K562 (cell line): ENCODE results near the gene RAB3C. TPM values are rescaled to one million over a fixed set of nuclear protein-coding genes. Genes with fewer than 3 reads are reported as not detected.

ENCODE experiments used
- ATAC-seq: fragments of 200-7000 bp; cut with Tn5 transposase; 3 replicates; pipeline ENCODE4 v1.9.1; 2020; ENCODE audit warnings: moderate library complexity
- BruUV-seq: library from RNA; stranded (reverse); fragments of 400-500 nt; replicated peaks from 2 replicates; lab custom pipeline; 2021; lab: Mats Ljungman, UMichigan
- CTCF ChIA-PET: fragments of 300-600 bp; formaldehyde crosslinking; extraction: SDS; loops from one replicate; lab custom pipeline; 2021; ENCODE audit warnings: low intra/inter-chr PET ratio; lab: Yijun Ruan, JAX
- POLR2A ChIA-PET: fragments of 300-600, 350-650 bp; sonication (Branson Sonifier 250); formaldehyde crosslinking; extraction: SDS; loops from one replicate; lab custom pipeline; 2021; ENCODE audit warnings: antibody characterized with exemption, inconsistent platforms; lab: Yijun Ruan, JAX
- DNase-seq, 4 experiments: peaks; one replicate each; pipeline versions ENCODE4 v3.0.0 to v3.0.0-alpha.2; 2011 to 2018; ENCODE audit warnings: low spot score in 3 of 4, mixed read lengths in 3 of 4; ENCODE audit errors: extremely low read depth in 1 of 4
- FAIRE-seq: peaks from 2 replicates; lab custom pipeline; 2011; peaks lifted over from hg19 to GRCh38; lab: Jason Lieb, UNC
- H2AFZ ChIP-seq: 2 replicates; pipeline ENCODE4 v1.6.0; 2011; ENCODE audit warnings: low read depth, low read length, control low read depth, inconsistent platforms
- H3K27ac ChIP-seq: fragments of 200-600 bp; 3 replicates; pipeline ENCODE4 v1.8.0; 2011; ENCODE audit warnings: low read depth, mild to moderate bottlenecking, control low read depth, inconsistent platforms, low read length, moderate library complexity, mixed read lengths; ENCODE audit errors: extremely low read depth
- H3K27me3 ChIP-seq, 2 experiments: fragments of 300-600 bp in 1 of 2; 2 replicates in 1 of 2; 3 replicates in 1 of 2; pipeline versions ENCODE4 v1.6.0 to v1.8.0; 2011; ENCODE audit warnings: inconsistent platforms in 2 of 2, low read length in 2 of 2, mild to moderate bottlenecking in 1 of 2, mixed read lengths in 1 of 2, moderate library complexity in 1 of 2; ENCODE audit not compliant: control insufficient read depth in 2 of 2, insufficient read depth in 2 of 2
- H3K36me3 ChIP-seq: fragments of 300-600 bp; 3 replicates; pipeline ENCODE4 v1.8.0; 2011; ENCODE audit warnings: mild to moderate bottlenecking, low read length, inconsistent platforms; ENCODE audit not compliant: control insufficient read depth, insufficient read depth
- H3K4me1 ChIP-seq, 2 experiments: fragments of 200-600 bp in 1 of 2; replicated peaks in 1 of 2; 2 replicates in 1 of 2; 3 replicates in 1 of 2; pipeline versions ENCODE4 v1.5.1 to v1.8.0; 2011; ENCODE audit warnings: inconsistent platforms in 2 of 2, low read length in 2 of 2, mild to moderate bottlenecking in 1 of 2, mixed read lengths in 1 of 2, moderate library complexity in 1 of 2; ENCODE audit not compliant: control insufficient read depth in 2 of 2, insufficient read depth in 2 of 2
- H3K4me2 ChIP-seq: 2 replicates; pipeline ENCODE4 v1.6.1; 2011; ENCODE audit warnings: low read length, control low read depth, inconsistent platforms, mixed read lengths; ENCODE audit not compliant: insufficient read depth
- H3K4me3 ChIP-seq: fragments of 200-600 bp; sonication (generic), shearing (Covaris generic); 2 replicates; pipeline ENCODE4 v1.5.1; 2016; ENCODE audit warnings: control low read depth, inconsistent platforms
- H3K79me2 ChIP-seq: fragments of 200-600 bp; 3 replicates; pipeline ENCODE4 v1.8.0; 2011; ENCODE audit warnings: low read length, inconsistent platforms; ENCODE audit not compliant: control insufficient read depth, insufficient read depth
- H3K9ac ChIP-seq, 2 experiments: 2 replicates each; pipeline versions ENCODE4 v1.6.0 to v1.6.1; 2011; ENCODE audit warnings: low read depth in 2 of 2, low read length in 2 of 2, control low read depth in 1 of 2, inconsistent platforms in 1 of 2, mild to moderate bottlenecking in 1 of 2, mixed read lengths in 1 of 2; ENCODE audit not compliant: insufficient read depth in 1 of 2
- H3K9me1 ChIP-seq: one replicate; pipeline ENCODE4 v1.6.0; 2011; ENCODE audit warnings: inconsistent platforms, mild to moderate bottlenecking, low read length, moderate library complexity; ENCODE audit not compliant: control insufficient read depth, insufficient read depth
- H3K9me3 ChIP-seq: replicated peaks from 2 replicates; pipeline ENCODE4 v1.5.1; 2011; ENCODE audit warnings: low read depth, low read length, inconsistent platforms; ENCODE audit not compliant: control insufficient read depth, insufficient read depth
- H4K20me1 ChIP-seq: replicated peaks from 2 replicates; pipeline ENCODE4 v1.6.1; 2011; ENCODE audit warnings: low read length, inconsistent platforms, mixed read lengths; ENCODE audit not compliant: control insufficient read depth, insufficient read depth
- CBX5 ChIP-seq: IDR thresholded peaks from 2 replicates; pipeline ENCODE4 v1.6.1; 2014; ENCODE audit warnings: low read depth, borderline replicate concordance
- GATA2 ChIP-seq: sonication (generic); formaldehyde crosslinking; IDR thresholded peaks from 2 replicates; pipeline ENCODE4 v1.4.0; 2020; ENCODE audit warnings: mild to moderate bottlenecking, missing genetic modification reagents
- HSF4 ChIP-seq: fragments of 250-450 bp; sonication (Bioruptor Pico); IDR thresholded peaks from 2 replicates; pipeline ENCODE4 v2.1.2; 2022; ENCODE audit warnings: mild to moderate bottlenecking, moderate library complexity, borderline replicate concordance
- SFPQ ChIP-seq: fragments of 200-400 bp; formaldehyde crosslinking; IDR thresholded peaks from 2 replicates; pipeline ENCODE4 v1.6.1; 2017; ENCODE audit warnings: mild to moderate bottlenecking, low read depth, low read length, moderate library complexity
- STAT5B ChIP-seq: fragments of 250-450 bp; sonication (Bioruptor Pico); IDR thresholded peaks from 2 replicates; pipeline ENCODE4 v1.8.0; 2021; ENCODE audit warnings: mild to moderate bottlenecking, inconsistent platforms
- TBL1XR1 ChIP-seq, 2 experiments: IDR thresholded peaks; 2 replicates each; pipeline ENCODE4 v1.6.1; 2012; ENCODE audit warnings: improper control_type of control experiment in 2 of 2, low read length in 2 of 2, mild to moderate bottlenecking in 1 of 2
- YBX1 ChIP-seq: fragments of 450-650 bp; IDR thresholded peaks from 2 replicates; pipeline ENCODE4 v1.7.1; 2016; ENCODE audit warnings: mild to moderate bottlenecking
- ZBTB17 ChIP-seq: fragments of 450-650 bp; formaldehyde crosslinking; IDR thresholded peaks from 2 replicates; pipeline ENCODE4 v1.4.0; 2020; ENCODE audit warnings: mild to moderate bottlenecking
- ZNF121 ChIP-seq: sonication (generic); formaldehyde crosslinking; conservative IDR thresholded peaks from 2 replicates; pipeline ENCODE4 v1.8.0; 2022; ENCODE audit warnings: missing genetic modification reagents
- ZNF551 ChIP-seq: fragments of 250-450 bp; sonication (Bioruptor Pico); IDR thresholded peaks from 2 replicates; pipeline ENCODE4 v1.5.0; 2021; ENCODE audit warnings: mild to moderate bottlenecking, moderate library complexity
- WGBS: fragments of 100-300 bp; shearing (Covaris generic); methylation state at CpG from one replicate; pipeline ENCODE4 v1.1.6; 2016; ENCODE audit warnings: low coverage, mixed read lengths; ENCODE audit not compliant: insufficient coverage; ENCODE audit errors: missing lambda C conversion rate; 5-methylcytosine and 5-hydroxymethylcytosine counted together
- in situ Hi-C: fragments of 300-500 bp; cut with MboI; formaldehyde crosslinking; loops from 4 replicates; pipeline ENCODE4 v1.15.0; 2018; ENCODE audit warnings: inconsistent platforms, mixed read lengths
- intact Hi-C: fragments of 100-400 bp; cut with micrococcal nuclease; formaldehyde crosslinking; loops from 2 replicates; pipeline ENCODE4 v1.14.2; 2022
- polyA plus RNA-seq, 8 experiments: library from polyadenylated mRNA; depleted of rRNA in 4 of 8; stranded (reverse) in 5 of 8; unstranded in 3 of 8; fragments of >200 nt; fragmentation: Nextera tagmentation in 2 of 8; fragmentation: Illumina TruSeq in 1 of 8; extraction: Ambion mirVana in 2 of 8; extraction: Trizol in 1 of 8; gene quantifications; 2 replicates each; pipeline versions ENCODE4 v1.2.1 to v1.2.3, GENCODE V29; 2011 to 2014; ENCODE audit warnings: inconsistent platforms in 1 of 8, missing spikeins in 1 of 8
- total RNA-seq, 7 experiments: library from RNA; depleted of rRNA in 6 of 7; stranded (reverse); fragments of >200 nt in 6 of 7; fragmentation: Illumina TruSeq in 2 of 7; extraction: Trizol in 2 of 7; gene quantifications; 2 replicates each; pipeline versions ENCODE4 v1.2.1 to v1.2.3, GENCODE V29; 2011 to 2021; ENCODE audit warnings: low replicate concordance in 1 of 7
- TF ChIP-seq, protein P1 (sequence below): fragments of 450-650 bp; IDR thresholded peaks from 2 replicates; pipeline ENCODE4 v1.6.1; 2016; ENCODE audit warnings: low read depth

The RAB3C gene
- total and polyA plus RNA-seq, 9 of the 15 experiments (the other 6 are each of a cell fraction or from before 2014, with no cell fraction given), result not detected

DNA sequence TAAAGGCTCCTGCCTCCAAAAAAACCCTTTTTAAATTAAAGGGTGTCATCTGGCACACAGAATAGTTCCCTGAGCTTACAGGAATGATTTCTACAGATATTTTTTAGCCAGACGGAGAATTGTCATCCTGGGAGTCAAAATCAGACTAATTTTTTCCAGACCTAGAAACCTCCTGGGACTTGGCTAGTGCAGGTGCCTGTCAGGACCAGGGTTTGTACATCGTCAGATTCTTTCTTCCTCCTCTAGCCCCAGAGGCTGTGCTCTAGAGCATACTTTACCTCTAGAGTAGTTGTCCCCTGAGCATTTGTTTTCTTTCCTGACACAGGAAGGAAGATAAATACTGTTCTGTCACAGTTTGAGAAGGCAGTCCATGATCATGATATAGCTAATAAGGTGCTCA lies 52.5 kb downstream of the RAB3C start (continued):
- TF ChIP-seq STAT5B (CRISPR knock-in tag) (no peak), TBL1XR1 (IDR thresholded peaks at IDR 0.05; ENCODE audit: low read length in 2 of 2) (no peak), ZBTB17 (CRISPR knock-in tag) (no peak)

- ChIA-PET CTCF (no interaction called here), POLR2A (no interaction called here)
- BruUV-seq, result no TSS peak
- H3K27me3 ChIP-seq, result no peaks in the 10 kb centered on the region
- no peak overlapping the region for H3K4me3 ChIP-seq
- H3K27ac ChIP-seq, result no peak overlapping the region
- no peak overlapping the region for H2AFZ ChIP-seq
- 0% methylated on average over 3 of the region's 3 CpGs for WGBS
- no peaks in the 10 kb centered on the region for H3K4me1 ChIP-seq
- no peaks in the 10 kb centered on the region for H3K9me1 ChIP-seq
- H4K20me1 ChIP-seq, result no peaks in the 10 kb centered on the region
- intact Hi-C loops (no loop called here), in situ Hi-C loops (no loop called here)
- H3K9me3 ChIP-seq, result no peaks in the 10 kb centered on the region
- H3K79me2 ChIP-seq, result no peaks in the 10 kb centered on the region
- no peaks in the 10 kb centered on the region for H3K36me3 ChIP-seq
- no peak overlapping the region for H3K9ac ChIP-seq
- no peak for FAIRE-seq
- no peak for DNase-seq
- no peak overlapping the region for H3K4me2 ChIP-seq
- ATAC-seq, result no peak
- TF ChIP-seq ZNF121 (no peak), YBX1 (no peak), HSF4 (CRISPR knock-in tag) (no peak), GATA2 (CRISPR knock-in tag) (no peak), CBX5 (no peak), SFPQ (no peak), ZNF551 (CRISPR knock-in tag) (no peak)
- TF ChIP-seq, protein P1, sequence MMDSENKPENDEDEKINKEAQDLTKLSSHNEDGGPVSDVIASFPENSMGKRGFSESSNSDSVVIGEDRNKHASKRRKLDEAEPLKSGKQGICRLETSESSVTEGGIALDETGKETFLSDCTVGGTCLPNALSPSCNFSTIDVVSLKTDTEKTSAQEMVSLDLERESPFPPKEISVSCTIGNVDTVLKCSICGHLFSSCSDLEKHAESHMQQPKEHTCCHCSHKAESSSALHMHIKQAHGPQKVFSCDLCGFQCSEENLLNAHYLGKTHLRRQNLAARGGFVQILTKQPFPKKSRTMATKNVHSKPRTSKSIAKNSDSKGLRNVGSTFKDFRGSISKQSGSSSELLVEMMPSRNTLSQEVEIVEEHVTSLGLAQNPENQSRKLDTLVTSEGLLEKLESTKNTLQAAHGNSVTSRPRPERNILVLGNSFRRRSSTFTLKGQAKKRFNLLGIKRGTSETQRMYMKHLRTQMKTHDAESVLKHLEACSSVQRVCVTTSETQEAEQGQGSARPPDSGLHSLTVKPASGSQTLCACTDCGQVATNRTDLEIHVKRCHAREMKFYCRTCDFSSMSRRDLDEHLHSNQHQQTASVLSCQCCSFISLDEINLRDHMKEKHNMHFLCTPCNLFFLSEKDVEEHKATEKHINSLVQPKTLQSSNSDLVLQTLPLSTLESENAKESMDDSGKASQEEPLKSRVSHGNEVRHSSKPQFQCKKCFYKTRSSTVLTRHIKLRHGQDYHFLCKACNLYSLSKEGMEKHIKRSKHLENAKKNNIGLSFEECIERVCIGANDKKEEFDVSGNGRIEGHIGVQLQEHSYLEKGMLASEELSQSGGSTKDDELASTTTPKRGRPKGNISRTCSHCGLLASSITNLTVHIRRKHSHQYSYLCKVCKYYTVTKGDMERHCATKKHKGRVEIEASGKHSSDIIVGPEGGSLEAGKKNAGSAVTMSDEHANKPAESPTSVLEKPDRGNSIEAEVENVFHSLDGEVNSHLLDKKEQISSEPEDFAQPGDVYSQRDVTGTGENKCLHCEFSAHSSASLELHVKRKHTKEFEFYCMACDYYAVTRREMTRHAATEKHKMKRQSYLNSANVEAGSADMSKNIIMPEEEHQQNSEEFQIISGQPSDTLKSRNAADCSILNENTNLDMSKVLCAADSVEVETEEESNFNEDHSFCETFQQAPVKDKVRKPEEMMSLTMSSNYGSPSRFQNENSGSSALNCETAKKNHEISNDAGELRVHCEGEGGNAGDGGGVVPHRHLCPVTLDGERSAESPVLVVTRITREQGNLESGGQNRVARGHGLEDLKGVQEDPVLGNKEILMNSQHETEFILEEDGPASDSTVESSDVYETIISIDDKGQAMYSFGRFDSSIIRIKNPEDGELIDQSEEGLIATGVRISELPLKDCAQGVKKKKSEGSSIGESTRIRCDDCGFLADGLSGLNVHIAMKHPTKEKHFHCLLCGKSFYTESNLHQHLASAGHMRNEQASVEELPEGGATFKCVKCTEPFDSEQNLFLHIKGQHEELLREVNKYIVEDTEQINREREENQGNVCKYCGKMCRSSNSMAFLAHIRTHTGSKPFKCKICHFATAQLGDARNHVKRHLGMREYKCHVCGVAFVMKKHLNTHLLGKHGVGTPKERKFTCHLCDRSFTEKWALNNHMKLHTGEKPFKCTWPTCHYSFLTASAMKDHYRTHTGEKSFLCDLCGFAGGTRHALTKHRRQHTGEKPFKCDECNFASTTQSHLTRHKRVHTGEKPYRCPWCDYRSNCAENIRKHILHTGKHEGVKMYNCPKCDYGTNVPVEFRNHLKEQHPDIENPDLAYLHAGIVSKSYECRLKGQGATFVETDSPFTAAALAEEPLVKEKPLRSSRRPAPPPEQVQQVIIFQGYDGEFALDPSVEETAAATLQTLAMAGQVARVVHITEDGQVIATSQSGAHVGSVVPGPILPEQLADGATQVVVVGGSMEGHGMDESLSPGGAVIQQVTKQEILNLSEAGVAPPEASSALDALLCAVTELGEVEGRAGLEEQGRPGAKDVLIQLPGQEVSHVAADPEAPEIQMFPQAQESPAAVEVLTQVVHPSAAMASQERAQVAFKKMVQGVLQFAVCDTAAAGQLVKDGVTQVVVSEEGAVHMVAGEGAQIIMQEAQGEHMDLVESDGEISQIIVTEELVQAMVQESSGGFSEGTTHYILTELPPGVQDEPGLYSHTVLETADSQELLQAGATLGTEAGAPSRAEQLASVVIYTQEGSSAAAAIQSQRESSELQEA, result no peak
These were observed 57.1 kb downstream of the RAB3C start for GRCh38 chr5:58640011-58640410.
